Heart left ventricle (tissue), 16 donors: ENCODE measurements around the gene SYT11. TPM values are rescaled to one million over a fixed set of nuclear protein-coding genes. Genes with fewer than 3 reads are reported as not detected.
A peak's percentile ranks its signal among the peaks of the same experiment; 100 is the strongest.

Experiments
- ATAC-seq, 4 donors: fragments of 200-7000 bp; cut with Tn5 transposase; one replicate each; pipeline ENCODE4 v1.9.1; 2020 to 2022; ENCODE audit warnings: moderate library complexity in 4 of 4, mild to moderate bottlenecking in 3 of 4, moderate number of reproducible peaks in 1 of 4
- DNase-seq, 5 donors: peaks; one replicate each; pipeline ENCODE4 v3.0.0-alpha.2; 2020
- H3K27ac ChIP-seq, 12 donors: fragments of 200-600 bp; sonication (generic) in 4 of 12; one replicate each; pipeline versions ENCODE4 v1.5.0 to v1.8.0; 2016 to 2022; ENCODE audit warnings: mild to moderate bottlenecking in 2 of 12
- H3K27me3 ChIP-seq, 9 donors: fragments of 200-600 bp; sonication (generic) in 2 of 9; one replicate each; pipeline versions ENCODE4 v1.5.1 to v1.8.0; 2016 to 2022; ENCODE audit warnings: mild to moderate bottlenecking in 3 of 9
- H3K36me3 ChIP-seq, 9 donors: fragments of 200-600 bp; sonication (generic) in 2 of 9; one replicate each; pipeline versions ENCODE4 v1.5.0 to v1.8.0; 2018 to 2022; ENCODE audit warnings: mild to moderate bottlenecking in 2 of 9
- H3K4me1 ChIP-seq, 12 donors: fragments of 200-600 bp; sonication (generic) in 4 of 12; one replicate each; pipeline versions ENCODE4 v1.5.0 to v1.8.0; 2016 to 2022; ENCODE audit warnings: mild to moderate bottlenecking in 3 of 12
- H3K4me3 ChIP-seq, 12 donors: fragments of 200-600 bp; sonication (generic) in 4 of 12; one replicate each; pipeline versions ENCODE4 v1.5.0 to v1.8.0; 2017 to 2022; ENCODE audit warnings: mild to moderate bottlenecking in 9 of 12, moderate library complexity in 4 of 12
- H3K9me3 ChIP-seq, 12 donors: fragments of 200-600 bp; sonication (generic) in 4 of 12; one replicate each; pipeline versions ENCODE4 v1.5.0 to v1.8.0; 2016 to 2022; ENCODE audit warnings: mild to moderate bottlenecking in 1 of 12
- POLR2A ChIP-seq, 2 donors: fragments of 450-650 bp; IDR thresholded peaks; one replicate each; pipeline ENCODE4 v1.6.1; 2017; ENCODE audit warnings: antibody characterized with exemption in 2 of 2, mild to moderate bottlenecking in 2 of 2, moderate library complexity in 2 of 2
- WGBS, 4 donors: extraction: QIAGEN DNeasy Blood & Tissue Kit in 2 of 4; methylation state at CpG; one replicate each; pipeline versions ENCODE4 v1.1.5 to v1.1.7; 2013 to 2018; 5-methylcytosine and 5-hydroxymethylcytosine counted together
- intact Hi-C, 10 donors: fragments of 100-400 bp; cut with DNase I; formaldehyde crosslinking; loops; one replicate each; pipeline versions ENCODE4 v1.11.1 to v1.14.2; 2022
- polyA plus RNA-seq, 2 donors: library from polyadenylated mRNA; stranded (reverse); fragments of 200-250 nt; gene quantifications; one replicate each; pipeline ENCODE4 v1.2.3, GENCODE V29; 2013
- total RNA-seq, 9 donors: library from RNA; depleted of rRNA in 2 of 9; stranded (reverse); fragments of >200 nt in 2 of 9; fragmentation: NEBNext Ultra II Directional in 3 of 9; extraction: Animal tissue kit (Norgen Biotek cat#: 25700) in 3 of 9; gene quantifications; one replicate each; pipeline versions ENCODE4 v1.1.0 to v1.2.4, GENCODE V29; 2016 to 2023
- TF ChIP-seq, protein P1 (sequence below), 12 donors: fragments of 200-600 bp; sonication (generic) in 4 of 12; IDR thresholded peaks; one replicate each; pipeline versions ENCODE4 v1.5.0 to v1.8.0; 2018 to 2022; ENCODE audit warnings: antibody characterized with exemption in 12 of 12, mild to moderate bottlenecking in 5 of 12
- donor health status: ischemic (EF 13 %, LVEDD 7.1; RV severe dilation, severe dysfunction).
- donor health status: healthy with polysubstance abuse.
- donor health status: DM: no; HTN: yes; CAD: no.
- donor health status: DM: no; HTN: no; CAD: no.
- donor health status: ischemic (EF 25% LVEDD 6.9; RV normal size, moderate dysfunction).
- donor health status: ischemic (EF 25% LVEDD 5.7; RV mildly dilated, moderate dysfunction).
- donor health status: healthy.
- donor health status: DM: yes; HTN: yes; CAD: no.
- donor health status: ischemic (EF 35%, LVEDD 5.7; RV mildly dilated, moderate dysfunction).
- donor health status: nonischemic (EF 11% LVEDD 7.7; RV severe dilation, severe dysfunction).
- donor health status: DM: yes; HTN: yes; CAD: no.
- donor health status: PGD.
- donor health status: ischemic (EF 29% LVEDD 5.4; RV normal size, mild dysfunction).
- donor health status: nonischemic (EF 23%, LVEDD 6.1; RV moderate dilation, normal function).

SYT11 gene
- total and polyA plus RNA-seq, 11 donors, result 2.2 to 26.3 (median 15.1) TPM

DNA sequence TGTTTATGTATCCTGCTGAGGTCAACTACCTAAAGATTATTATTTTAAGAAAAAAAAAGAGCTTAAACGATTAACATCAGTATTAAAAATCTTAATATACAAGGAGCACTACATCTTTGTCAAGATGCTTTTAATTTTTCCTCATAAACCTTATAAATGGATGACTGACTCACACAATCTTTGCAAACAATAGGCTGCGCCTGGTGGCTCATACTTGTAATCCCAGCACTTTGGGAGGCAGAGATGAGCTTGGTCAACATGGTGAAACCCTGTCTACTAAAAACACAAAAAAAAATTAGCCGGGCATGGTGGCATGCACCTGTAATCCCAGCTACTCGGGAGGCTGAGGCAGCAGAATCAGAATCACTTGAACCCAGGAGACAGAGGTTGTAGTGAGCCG, 73.1 kb downstream of the SYT11 start:
- H3K4me1 ChIP-seq, result peaks cover 25 to 55% (median 37%) of the 10 kb centered on the region in 12 donors
- H3K9me3 ChIP-seq, result no peaks in the 10 kb centered on the region
- ATAC-seq, result no peak
- WGBS, 4 donors, result 74 to 83% (median 80%) methylated on average over 5 of the region's 5 CpGs
- H3K36me3 ChIP-seq, result peaks cover 0 to 61% (median 56%) of the 10 kb centered on the region in 9 donors
- no peaks in the 10 kb centered on the region for H3K27me3 ChIP-seq
- H3K4me3 ChIP-seq, result peak overlapping the region in 6 of 12 donors; percentile 70 to 96 (median 89)
- no peak for DNase-seq
- intact Hi-C loops, result loop anchor here in 4 of 10 donors (5.0 to 10.0 kb wide), 3 partner anchors 75 to 132 kb away; partner anchors contain the start of genes LAMTOR2 (in 2 of the 4), UBQLN4 (in 2 of the 4), GON4L (in 1 of the 4) and RAB25 (in 1 of the 4)
- TF ChIP-seq, protein P1, sequence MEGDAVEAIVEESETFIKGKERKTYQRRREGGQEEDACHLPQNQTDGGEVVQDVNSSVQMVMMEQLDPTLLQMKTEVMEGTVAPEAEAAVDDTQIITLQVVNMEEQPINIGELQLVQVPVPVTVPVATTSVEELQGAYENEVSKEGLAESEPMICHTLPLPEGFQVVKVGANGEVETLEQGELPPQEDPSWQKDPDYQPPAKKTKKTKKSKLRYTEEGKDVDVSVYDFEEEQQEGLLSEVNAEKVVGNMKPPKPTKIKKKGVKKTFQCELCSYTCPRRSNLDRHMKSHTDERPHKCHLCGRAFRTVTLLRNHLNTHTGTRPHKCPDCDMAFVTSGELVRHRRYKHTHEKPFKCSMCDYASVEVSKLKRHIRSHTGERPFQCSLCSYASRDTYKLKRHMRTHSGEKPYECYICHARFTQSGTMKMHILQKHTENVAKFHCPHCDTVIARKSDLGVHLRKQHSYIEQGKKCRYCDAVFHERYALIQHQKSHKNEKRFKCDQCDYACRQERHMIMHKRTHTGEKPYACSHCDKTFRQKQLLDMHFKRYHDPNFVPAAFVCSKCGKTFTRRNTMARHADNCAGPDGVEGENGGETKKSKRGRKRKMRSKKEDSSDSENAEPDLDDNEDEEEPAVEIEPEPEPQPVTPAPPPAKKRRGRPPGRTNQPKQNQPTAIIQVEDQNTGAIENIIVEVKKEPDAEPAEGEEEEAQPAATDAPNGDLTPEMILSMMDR (IDR thresholded peaks at IDR 0.05), result no peak
- TF ChIP-seq POLR2A (IDR thresholded peaks at IDR 0.05), result no peak
- no peak overlapping the region for H3K27ac ChIP-seq

DNA sequence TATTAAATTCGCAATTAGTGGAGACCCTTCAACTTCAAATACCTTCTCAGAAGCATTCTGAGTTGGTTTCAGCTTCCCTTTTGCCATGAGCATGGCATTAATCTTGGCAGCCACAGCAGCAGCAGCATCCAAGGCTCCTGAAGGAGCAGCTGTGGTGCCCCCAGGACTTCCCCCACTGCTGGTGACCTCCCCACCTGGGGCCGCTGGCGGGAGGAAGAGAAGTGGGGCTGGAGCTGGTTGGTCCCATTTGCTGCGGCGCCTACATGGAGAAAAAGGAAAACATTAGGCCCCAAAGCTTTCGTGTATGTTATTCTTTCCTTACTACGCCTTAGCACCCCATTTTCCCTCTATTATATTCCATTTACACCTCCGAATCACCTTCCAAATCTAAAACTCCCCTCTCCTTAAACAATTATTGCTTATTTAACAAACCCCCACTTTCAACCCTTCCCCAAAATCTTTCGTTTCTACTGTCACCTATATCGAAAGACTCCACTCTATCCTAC, 74.3 kb downstream of the SYT11 start:
- Histone ChIP-seq H3K4me1 (peaks cover 25 to 63% (median 42%) of the 10 kb centered on the region in 12 donors), H3K9me3 (no peaks in the 10 kb centered on the region), H3K27me3 (no peaks in the 10 kb centered on the region), H3K36me3 (peaks cover 0 to 50% (median 46%) of the 10 kb centered on the region in 9 donors), H3K4me3 (peak overlapping the region; percentile 63 to 96 (median 76)), H3K27ac (peak overlapping the region; percentile 69 to 96 (median 93))
- TF ChIP-seq POLR2A (IDR thresholded peaks at IDR 0.05), result no peak
- intact Hi-C loops, result loop anchor here in 4 of 10 donors (2.0 to 10.0 kb wide), 4 partner anchors 45 to 131 kb away; partner anchors contain the start of genes LAMTOR2 (in 2 of the 4), UBQLN4 (in 2 of the 4), ARHGEF2 (in 1 of the 4) and GON4L (in 1 of the 4)
- ATAC-seq (no peak), DNase-seq (no peak)
- WGBS, 4 donors, result 3 to 5% (median 4%) methylated on average over 10 of the region's 10 CpGs

DNA sequence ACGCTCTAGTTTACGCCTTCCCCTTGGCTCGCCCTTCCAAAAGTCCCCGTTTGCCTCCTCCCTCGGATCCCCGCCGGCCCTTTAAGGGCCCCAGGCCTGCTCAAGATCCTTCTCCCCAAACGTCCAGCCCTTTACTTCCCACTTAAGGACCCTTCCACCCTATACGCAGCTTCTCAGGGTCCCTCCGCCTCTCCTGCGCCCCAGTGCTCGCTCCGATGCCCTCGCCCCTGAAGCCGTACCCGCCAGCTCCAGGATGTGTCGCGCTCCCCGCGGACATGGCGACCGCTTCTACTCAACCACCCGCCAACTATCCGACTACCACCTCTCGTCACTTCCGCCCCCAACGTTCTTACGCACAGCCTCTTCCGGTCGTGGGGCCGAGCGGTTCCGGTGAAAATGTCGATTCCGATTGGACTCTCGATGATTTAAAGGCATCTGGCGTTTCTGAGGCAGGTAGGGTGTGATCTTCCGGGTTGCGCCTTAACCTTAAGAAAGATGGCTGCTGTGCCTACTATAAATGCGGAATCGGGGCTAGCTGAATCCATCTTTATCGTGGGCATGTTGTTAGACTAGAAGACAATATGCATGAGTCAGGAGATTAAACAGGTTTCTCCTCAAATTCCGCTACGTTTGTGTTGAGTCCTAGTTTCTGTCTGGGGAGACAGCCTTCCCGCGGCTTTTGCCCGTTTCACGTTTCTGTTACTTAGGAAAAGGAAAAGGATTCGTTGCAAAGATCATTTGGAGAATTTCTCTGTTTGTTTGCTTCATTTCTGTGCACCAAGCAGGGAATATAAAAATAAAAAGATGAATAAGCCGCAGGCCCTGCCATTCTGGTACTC, 74.9 kb downstream of the SYT11 start, which contains the start of gene KHDC4:
KHDC4 (minus strand) TSS at position 317 of the 839 bp plus-strand sequence; CDS start at position 277, 40 bp downstream.
- peak within 1 kb of the TSS; percentile 80 to 96 (median 93) for H3K27ac ChIP-seq
- no peaks in the 10 kb centered on the region for H3K27me3 ChIP-seq
- H3K4me1 ChIP-seq, result peaks cover 25 to 64% (median 46%) of the 10 kb centered on the region in 12 donors
- H3K9me3 ChIP-seq, result no peaks in the 10 kb centered on the region
- WGBS, 4 donors, result 0 to 1% (median 1%) methylated on average over 50 of the region's 50 CpGs
- peaks cover 0 to 44% (median 39%) of the 10 kb centered on the region in 9 donors for H3K36me3 ChIP-seq
- peak; percentile 95 to 97 (median 97) for DNase-seq
- ATAC-seq, result peak; percentile 97 to 99 (median 98)
- TF ChIP-seq POLR2A (IDR thresholded peaks at IDR 0.05), result peak in 1 of 2 donors; percentile 83
- TF ChIP-seq, protein P1 (IDR thresholded peaks at IDR 0.05), result peak in 3 of 12 donors; percentile 28 to 37 (median 30)
- peak within 1 kb of the TSS; percentile 63 to 96 (median 76) for H3K4me3 ChIP-seq
- intact Hi-C loops, result loop anchor here in 4 of 10 donors (2.0 to 10.0 kb wide), 4 partner anchors 44 to 130 kb away; partner anchors contain the start of genes LAMTOR2 (in 2 of the 4), UBQLN4 (in 2 of the 4), ARHGEF2 (in 1 of the 4) and GON4L (in 1 of the 4)

Other genes with a start within 250 kb of the SYT11 start
- gene MSTO1, start 249.3 kb upstream of the SYT11 start, total RNA-seq, result 10 to 100 TPM in 7 of 9 donors, 1 to 10 TPM in 2; 5.2 to 22.1 (median 16.0) TPM
- 10 to 100 TPM; 12.8 to 21.4 TPM for gene MSTO1, start 249.3 kb upstream of the SYT11 start, polyA plus RNA-seq
- gene YY1AP1, start 170.8 kb upstream of the SYT11 start, total RNA-seq, result 100 to 1,000 TPM in 2 of 9 donors, 10 to 100 TPM in 7; 61.1 to 124 (median 66.3) TPM
- gene YY1AP1, start 170.8 kb upstream of the SYT11 start, polyA plus RNA-seq, result 10 to 100 TPM; 23.9 to 56.5 TPM
- gene DAP3, start 170.5 kb upstream of the SYT11 start, total RNA-seq, result 100 to 1,000 TPM in 6 of 9 donors, 10 to 100 TPM in 3; 79.0 to 170 (median 108) TPM
- 100 to 1,000 TPM in 1 of 2 donors, 10 to 100 TPM in 1; 83.4 to 112 TPM for gene DAP3, start 170.5 kb upstream of the SYT11 start, polyA plus RNA-seq
- 10 to 100 TPM; 16.2 to 38.0 (median 23.4) TPM for gene GON4L, start 2.4 kb upstream of the SYT11 start, total RNA-seq
- 10 to 100 TPM; 10.9 to 15.8 TPM for gene GON4L, start 2.4 kb upstream of the SYT11 start, polyA plus RNA-seq
- 10 to 100 TPM; 15.1 to 33.3 (median 20.0) TPM for gene RIT1, start 51.8 kb downstream of the SYT11 start, total RNA-seq
- 10 to 100 TPM in 1 of 2 donors, 1 to 10 TPM in 1; 8.1 to 20.1 TPM for gene RIT1, start 51.8 kb downstream of the SYT11 start, polyA plus RNA-seq
- 10 to 100 TPM; 16.9 to 28.0 (median 22.6) TPM for gene KHDC4, start 74.8 kb downstream of the SYT11 start, total RNA-seq
- 10 to 100 TPM; 17.4 to 19.1 TPM for gene KHDC4, start 74.8 kb downstream of the SYT11 start, polyA plus RNA-seq
- not detected for gene RXFP4, start 82.1 kb downstream of the SYT11 start, total RNA-seq
- gene RXFP4, start 82.1 kb downstream of the SYT11 start, polyA plus RNA-seq, result under 1 TPM in 1 of 2 donors, not detected in 1; 0.07 TPM
- 10 to 100 TPM; 34.7 to 98.6 (median 61.6) TPM for gene ARHGEF2, start 119.0 kb downstream of the SYT11 start, total RNA-seq
- 10 to 100 TPM; 23.9 to 28.8 TPM for gene ARHGEF2, start 119.0 kb downstream of the SYT11 start, polyA plus RNA-seq
- gene SSR2, start 161.4 kb downstream of the SYT11 start, total RNA-seq, result 100 to 1,000 TPM in 4 of 9 donors, 10 to 100 TPM in 5; 67.7 to 174 (median 81.2) TPM
- 100 to 1,000 TPM in 1 of 2 donors, 10 to 100 TPM in 1; 63.9 to 282 TPM for gene SSR2, start 161.4 kb downstream of the SYT11 start, polyA plus RNA-seq
- 10 to 100 TPM; 21.0 to 34.1 (median 26.9) TPM for gene UBQLN4, start 194.2 kb downstream of the SYT11 start, total RNA-seq
- 10 to 100 TPM; 15.1 to 37.3 TPM for gene UBQLN4, start 194.2 kb downstream of the SYT11 start, polyA plus RNA-seq
- gene LAMTOR2, start 195.2 kb downstream of the SYT11 start, total RNA-seq, result 10 to 100 TPM; 51.5 to 83.2 (median 61.4) TPM
- gene LAMTOR2, start 195.2 kb downstream of the SYT11 start, polyA plus RNA-seq, result 100 to 1,000 TPM in 1 of 2 donors, 10 to 100 TPM in 1; 88.6 to 106 TPM
- gene RAB25, start 201.6 kb downstream of the SYT11 start, total RNA-seq, result not detected
- under 1 TPM in 1 of 2 donors, not detected in 1; 0.38 TPM for gene RAB25, start 201.6 kb downstream of the SYT11 start, polyA plus RNA-seq
- gene MEX3A, start 222.9 kb downstream of the SYT11 start, total RNA-seq, result under 1 TPM; 0.12 to 0.53 (median 0.32) TPM
- gene MEX3A, start 222.9 kb downstream of the SYT11 start, polyA plus RNA-seq, result under 1 TPM; 0.15 to 0.42 TPM